Activated CD8-positive, alpha-beta memory T cell treated with anti-CD3 and anti-CD28 coated beads for 36 hours (primary cell): ENCODE measurements around the gene PSMD6. TPM values are rescaled to one million over a fixed set of nuclear protein-coding genes. Genes with fewer than 3 reads are reported as not detected.

Source experiments
- CTCF ChIA-PET: fragments of 350-600 bp; sonication (Branson Sonifier 250); formaldehyde crosslinking; loops from one replicate; lab custom pipeline; 2021; ENCODE audit warnings: antibody characterized with exemption; lab: Charles Lee
- POLR2A ChIA-PET: fragments of 350-600 bp; sonication (Branson Sonifier 250); formaldehyde crosslinking; loops from one replicate; lab custom pipeline; 2021; ENCODE audit warnings: antibody characterized with exemption; lab: Charles Lee
- total RNA-seq, 2 experiments: library from RNA; stranded (reverse); gene quantifications; one replicate each; pipeline ENCODE4 v1.2.3, GENCODE V29; 2021

Gene PSMD6
- total RNA-seq, 2 experiments from 2014 or later, result 126 to 129 TPM

GRCh38 chr3:64047787-64048186, 24.5 kb upstream of the PSMD6 start:
- ChIA-PET CTCF (no interaction called here), POLR2A (no interaction called here)

- CTCF ChIA-PET, result no interaction called here
- POLR2A ChIA-PET, result no interaction called here
Observed at GRCh38 chr3:64046996-64047594, 23.8 kb upstream of the PSMD6 start.

GRCh38 chr3:64046592-64046991, 23.3 kb upstream of the PSMD6 start:
- ChIA-PET CTCF (no interaction called here), POLR2A (no interaction called here)

- CTCF ChIA-PET, result no interaction called here
- POLR2A ChIA-PET, result no interaction called here
Observed at GRCh38 chr3:64042952-64043351, 19.7 kb upstream of the PSMD6 start.

- POLR2A ChIA-PET, result no interaction called here
- CTCF ChIA-PET, result interaction anchor here (0.6 to 1.3 kb wide), 2 partner anchors 71 to 444 kb away, joined by 3 read pairs; no protein-coding TSS in a partner anchor
Observed at GRCh38 chr3:64039981-64040733, 16.9 kb upstream of the PSMD6 start.

GRCh38 chr3:64039332-64039731, 16.0 kb upstream of the PSMD6 start:
- ChIA-PET CTCF (interaction anchor here (0.7 to 1.3 kb wide), 2 partner anchors 9 to 445 kb away, joined by 3 read pairs; no protein-coding TSS in a partner anchor), POLR2A (no interaction called here)

GRCh38 chr3:64038253-64038767, 15.0 kb upstream of the PSMD6 start:
- ChIA-PET POLR2A (no interaction called here), CTCF (no interaction called here)

GRCh38 chr3:64037084-64037483, 13.8 kb upstream of the PSMD6 start:
- ChIA-PET POLR2A (no interaction called here), CTCF (no interaction called here)

- POLR2A ChIA-PET, result no interaction called here
- CTCF ChIA-PET, result interaction anchor here (1.7 kb wide), 1 partner anchor 452 kb away, joined by 5 read pairs; no protein-coding TSS in a partner anchor
Observed at GRCh38 chr3:64033069-64033468, 9.8 kb upstream of the PSMD6 start.

- CTCF ChIA-PET, result interaction anchor here (0.8 to 2.0 kb wide), 3 partner anchors 18 to 453 kb away, joined by 3 to 13 read pairs (median 4); no protein-coding TSS in a partner anchor
- POLR2A ChIA-PET, result no interaction called here
Observed at GRCh38 chr3:64031540-64032508, 8.5 kb upstream of the PSMD6 start.

- ChIA-PET CTCF (interaction anchor here (0.7 to 2.0 kb wide), 8 partner anchors 8 to 454 kb away, joined by 3 to 13 read pairs (median 5); no protein-coding TSS in a partner anchor), POLR2A (no interaction called here)
Observed at GRCh38 chr3:64030741-64031140, 7.4 kb upstream of the PSMD6 start.

- ChIA-PET POLR2A (no interaction called here), CTCF (no interaction called here)
Observed at GRCh38 chr3:64029287-64029686, 6.0 kb upstream of the PSMD6 start.

GRCh38 chr3:64028754-64029153, 5.5 kb upstream of the PSMD6 start:
- ChIA-PET POLR2A (no interaction called here), CTCF (no interaction called here)

- ChIA-PET CTCF (interaction anchor here (0.6 kb wide), 1 partner anchor 67 kb away, joined by 4 read pairs; no protein-coding TSS in a partner anchor), POLR2A (no interaction called here)
Observed at GRCh38 chr3:64027658-64028057, 4.4 kb upstream of the PSMD6 start.

- ChIA-PET POLR2A (no interaction called here), CTCF (interaction anchor here (1.7 kb wide), 1 partner anchor 458 kb away, joined by 5 read pairs; no protein-coding TSS in a partner anchor)
Observed at GRCh38 chr3:64026346-64026745, 3.1 kb upstream of the PSMD6 start.

- ChIA-PET POLR2A (no interaction called here), CTCF (interaction anchor here (1.0 to 1.5 kb wide), 7 partner anchors 11 to 461 kb away, joined by 3 to 6 read pairs (median 3); no protein-coding TSS in a partner anchor)
Observed at GRCh38 chr3:64023861-64024223, 548 bp upstream of the PSMD6 start.

GRCh38 chr3:64022451-64023186, 675 bp downstream of the PSMD6 start:
- CTCF ChIA-PET, result interaction anchor here (1.1 to 1.8 kb wide), 7 partner anchors 10 to 463 kb away, joined by 3 to 6 read pairs (median 4); no protein-coding TSS in a partner anchor
- POLR2A ChIA-PET, result interaction anchor here (1.0 kb wide), 1 partner anchor 127 kb away, joined by 4 read pairs; no protein-coding TSS in a partner anchor

- CTCF ChIA-PET, result interaction anchor here (1.8 kb wide), 1 partner anchor 11 kb away, joined by 5 read pairs; no protein-coding TSS in a partner anchor
- POLR2A ChIA-PET, result no interaction called here
Observed at GRCh38 chr3:64021922-64022321, 1.4 kb downstream of the PSMD6 start.
